HEK293 (cell line): ENCODE data around the gene PLCE1.

Source experiments
- CTCF ChIA-PET: fragments of 350-600 bp; formaldehyde crosslinking; extraction: SDS; loops from one replicate; lab custom pipeline; 2021; ENCODE audit warnings: antibody characterized with exemption; lab: Yijun Ruan, JAX
- POLR2A ChIA-PET: fragments of 300-600 bp; formaldehyde crosslinking; extraction: SDS; loops from one replicate; lab custom pipeline; 2020; ENCODE audit warnings: antibody characterized with exemption, inconsistent platforms; lab: Yijun Ruan, JAX
- H3K27ac ChIP-seq: fragments of 200-500 bp; sonication (Bioruptor generic); 2 replicates; pipeline ENCODE4 v1.5.1; 2014; ENCODE audit warnings: low read depth, low read length, control low read depth, inconsistent platforms; ENCODE audit errors: extremely low read depth
- H3K36me3 ChIP-seq, 2 experiments: fragments of 200-500 bp in 1 of 2; sonication (Bioruptor generic) in 1 of 2; 1 replicate in 1 of 2; 2 replicates in 1 of 2; pipeline ENCODE4 v1.5.1; 2014 to 2017; ENCODE audit warnings: inconsistent platforms in 2 of 2, low read length in 2 of 2; ENCODE audit not compliant: control insufficient read depth in 2 of 2, insufficient read depth in 1 of 2
- H3K4me1 ChIP-seq: fragments of 200-500 bp; sonication (Bioruptor generic); 2 replicates; pipeline ENCODE4 v1.5.1; 2014; ENCODE audit warnings: mild to moderate bottlenecking, low read length, inconsistent platforms; ENCODE audit not compliant: control insufficient read depth, insufficient read depth
- H3K4me3 ChIP-seq: 2 replicates; pipeline ENCODE4 v1.5.1; 2011; ENCODE audit warnings: low read depth, mild to moderate bottlenecking, control low read depth, low read length, moderate library complexity
- H3K9me3 ChIP-seq: fragments of 200-500 bp; sonication (Bioruptor generic); 2 replicates; pipeline ENCODE4 v1.5.1; 2014; ENCODE audit warnings: low read depth, low read length, inconsistent platforms; ENCODE audit not compliant: control insufficient read depth, insufficient read depth
- AEBP2 ChIP-seq: fragments of 450-650 bp; formaldehyde crosslinking; IDR thresholded peaks from 2 replicates; pipeline ENCODE4 v1.5.1; 2016; ENCODE audit warnings: missing biosample characterization, missing genetic modification characterization, borderline replicate concordance
- BCL6B ChIP-seq: fragments of 450-650 bp; formaldehyde crosslinking; IDR thresholded peaks from 2 replicates; pipeline ENCODE4 v1.5.1; 2017; ENCODE audit warnings: missing biosample characterization, missing genetic modification characterization
- FEZF1 ChIP-seq: fragments of 450-650 bp; formaldehyde crosslinking; IDR thresholded peaks from 2 replicates; pipeline ENCODE4 v1.5.1; 2016; ENCODE audit warnings: missing biosample characterization, missing genetic modification characterization
- PRDM1 ChIP-seq: fragments of 450-650 bp; formaldehyde crosslinking; IDR thresholded peaks from 2 replicates; pipeline ENCODE4; 2016; ENCODE audit warnings: missing biosample characterization, missing genetic modification characterization
- REST ChIP-seq: fragments of 450-650 bp; formaldehyde crosslinking; IDR thresholded peaks from 2 replicates; pipeline ENCODE4 v1.5.1; 2016; ENCODE audit warnings: missing biosample characterization, missing genetic modification characterization
- SP7 ChIP-seq: fragments of 450-650 bp; formaldehyde crosslinking; IDR thresholded peaks from 2 replicates; pipeline ENCODE4 v1.5.1; 2016; ENCODE audit warnings: missing biosample characterization, missing genetic modification characterization
- YY1 ChIP-seq: fragments of 450-650 bp; formaldehyde crosslinking; IDR thresholded peaks from 2 replicates; pipeline ENCODE4 v1.5.1; 2018; ENCODE audit warnings: missing biosample characterization, missing genetic modification characterization
- ZFP37 ChIP-seq: fragments of 450-650 bp; formaldehyde crosslinking; IDR thresholded peaks from 2 replicates; pipeline ENCODE4 v1.5.1; 2016; ENCODE audit warnings: missing biosample characterization, missing genetic modification characterization
- ZIC2 ChIP-seq: fragments of 450-650 bp; formaldehyde crosslinking; IDR thresholded peaks from 2 replicates; pipeline ENCODE4 v1.5.1; 2016; ENCODE audit warnings: missing biosample characterization, missing genetic modification characterization
- ZNF239 ChIP-seq: fragments of 450-650 bp; formaldehyde crosslinking; IDR thresholded peaks from 2 replicates; pipeline ENCODE4 v1.5.1; 2016; ENCODE audit warnings: missing biosample characterization, missing genetic modification characterization
- ZNF324 ChIP-seq: fragments of 450-650 bp; formaldehyde crosslinking; IDR thresholded peaks from 2 replicates; pipeline ENCODE4 v1.5.1; 2016; ENCODE audit warnings: missing biosample characterization, missing genetic modification characterization
- ZNF335 ChIP-seq: fragments of 450-650 bp; formaldehyde crosslinking; conservative IDR thresholded peaks from 2 replicates; pipeline ENCODE4 v1.5.1; 2016; ENCODE audit warnings: missing biosample characterization, missing genetic modification characterization
- ZNF341 ChIP-seq: fragments of 450-650 bp; formaldehyde crosslinking; IDR thresholded peaks from 2 replicates; pipeline ENCODE4; 2016; ENCODE audit warnings: low read depth, missing biosample characterization, missing genetic modification characterization
- ZNF404 ChIP-seq: fragments of 450-650 bp; formaldehyde crosslinking; IDR thresholded peaks from 2 replicates; pipeline ENCODE4 v1.5.1; 2017; ENCODE audit warnings: missing biosample characterization, missing genetic modification characterization
- ZNF585B ChIP-seq: fragments of 450-650 bp; formaldehyde crosslinking; IDR thresholded peaks from 2 replicates; pipeline ENCODE4 v1.5.1; 2016; ENCODE audit warnings: missing biosample characterization, missing genetic modification characterization
- ZSCAN30 ChIP-seq: fragments of 450-650 bp; IDR thresholded peaks from 2 replicates; pipeline ENCODE4 v1.5.1; 2018; ENCODE audit warnings: missing biosample characterization, mild to moderate bottlenecking, missing genetic modification characterization, moderate library complexity
- ZXDB ChIP-seq: fragments of 450-650 bp; formaldehyde crosslinking; IDR thresholded peaks from 2 replicates; pipeline ENCODE4 v1.5.1; 2016; ENCODE audit warnings: missing biosample characterization, missing genetic modification characterization

PLCE1 gene

GRCh38 chr10:93993414-93993781 is 333 bp upstream of the PLCE1 start (continued):
- TF ChIP-seq ZXDB (tag by site-specific recombination): peak; percentile 11; the same call in 1 of the 2 replicates
- TF ChIP-seq ZNF585B (tag by site-specific recombination): no peak
- 0 out of 2 replicates have a peak, but pooled peaks have one; percentile 2 for TF ChIP-seq REST (tag by site-specific recombination)
- no peak for TF ChIP-seq ZNF324 (tag by site-specific recombination)
- no peak for TF ChIP-seq YY1 (tag by site-specific recombination)
- 0 out of 2 replicates have a peak, but pooled peaks have one; percentile 5 for TF ChIP-seq ZSCAN30 (tag by site-specific recombination)

- H3K4me1 ChIP-seq: peaks cover 24% of the 10 kb centered on the region
- peak overlapping the region; percentile 68; the same call in 1 of the 2 replicates for H3K27ac ChIP-seq
- H3K9me3 ChIP-seq: no peaks in the 10 kb centered on the region
- POLR2A ChIA-PET: interaction anchor here (1.0 kb wide), 1 partner anchor 12 kb away, joined by 3 read pairs; no protein-coding TSS in a partner anchor
- CTCF ChIA-PET: interaction anchor here (0.7 kb wide), 1 partner anchor 1527 kb away, joined by 3 read pairs; no protein-coding TSS in a partner anchor
- no peaks in the 10 kb centered on the region for H3K36me3 ChIP-seq
- H3K4me3 ChIP-seq: peak overlapping the region; percentile 69
- TF ChIP-seq AEBP2 (no peak), ZXDB (tag by site-specific recombination) (peak; percentile 13; the same call in 1 of the 2 replicates), PRDM1 (tag by site-specific recombination) (peak; percentile 59), ZIC2 (tag by site-specific recombination) (peak; percentile 5; the same call in 1 of the 2 replicates), ZNF335 (peak; percentile 85), BCL6B (tag by site-specific recombination) (0 out of 2 replicates have a peak, but pooled peaks have one; percentile 26), FEZF1 (tag by site-specific recombination) (no peak), ZFP37 (tag by site-specific recombination) (0 out of 2 replicates have a peak, but pooled peaks have one; percentile 7), ZNF239 (tag by site-specific recombination) (no peak), SP7 (tag by site-specific recombination) (0 out of 2 replicates have a peak, but pooled peaks have one; percentile 6)
These were observed 689 bp downstream of the PLCE1 start for GRCh38 chr10:93994438-93994801.

GRCh38 chr10:93995182-93995581 is 1.5 kb downstream of the PLCE1 start:
- TF ChIP-seq ZNF341 (tag by site-specific recombination) (peak; percentile 91), ZNF404 (tag by site-specific recombination) (no peak)
- H3K27ac ChIP-seq: no peak overlapping the region
- ChIA-PET CTCF (interaction anchor here (0.9 kb wide), 1 partner anchor 81 kb away, joined by 4 read pairs; no protein-coding TSS in a partner anchor), POLR2A (no interaction called here)
- H3K4me1 ChIP-seq: peaks cover 24% of the 10 kb centered on the region
- no peaks in the 10 kb centered on the region for H3K9me3 ChIP-seq
- peak overlapping the region; percentile 9; the same call in 1 of the 2 replicates for H3K4me3 ChIP-seq
- H3K36me3 ChIP-seq: no peaks in the 10 kb centered on the region
